Measurements from ENCODE around the gene ERMP1.
A peak's percentile ranks its signal among the peaks of the same experiment; 100 is the strongest.
"Not testable (repeated sequence)": the region's sequence is repeated elsewhere in the genome, so short reads cannot be mapped to it uniquely, and the experiment has no call there.

Gene ERMP1, protein sequence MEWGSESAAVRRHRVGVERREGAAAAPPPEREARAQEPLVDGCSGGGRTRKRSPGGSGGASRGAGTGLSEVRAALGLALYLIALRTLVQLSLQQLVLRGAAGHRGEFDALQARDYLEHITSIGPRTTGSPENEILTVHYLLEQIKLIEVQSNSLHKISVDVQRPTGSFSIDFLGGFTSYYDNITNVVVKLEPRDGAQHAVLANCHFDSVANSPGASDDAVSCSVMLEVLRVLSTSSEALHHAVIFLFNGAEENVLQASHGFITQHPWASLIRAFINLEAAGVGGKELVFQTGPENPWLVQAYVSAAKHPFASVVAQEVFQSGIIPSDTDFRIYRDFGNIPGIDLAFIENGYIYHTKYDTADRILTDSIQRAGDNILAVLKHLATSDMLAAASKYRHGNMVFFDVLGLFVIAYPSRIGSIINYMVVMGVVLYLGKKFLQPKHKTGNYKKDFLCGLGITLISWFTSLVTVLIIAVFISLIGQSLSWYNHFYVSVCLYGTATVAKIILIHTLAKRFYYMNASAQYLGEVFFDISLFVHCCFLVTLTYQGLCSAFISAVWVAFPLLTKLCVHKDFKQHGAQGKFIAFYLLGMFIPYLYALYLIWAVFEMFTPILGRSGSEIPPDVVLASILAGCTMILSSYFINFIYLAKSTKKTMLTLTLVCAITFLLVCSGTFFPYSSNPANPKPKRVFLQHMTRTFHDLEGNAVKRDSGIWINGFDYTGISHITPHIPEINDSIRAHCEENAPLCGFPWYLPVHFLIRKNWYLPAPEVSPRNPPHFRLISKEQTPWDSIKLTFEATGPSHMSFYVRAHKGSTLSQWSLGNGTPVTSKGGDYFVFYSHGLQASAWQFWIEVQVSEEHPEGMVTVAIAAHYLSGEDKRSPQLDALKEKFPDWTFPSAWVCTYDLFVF

GRCh38 chr9:5832538-5833529, at the start of gene ERMP1:
Gene ERMP1 (minus strand): TSS chr9:5833117. CDS start chr9:5833027, 90 bp downstream.
- peak; percentile 94 for DNase-seq

DNA sequence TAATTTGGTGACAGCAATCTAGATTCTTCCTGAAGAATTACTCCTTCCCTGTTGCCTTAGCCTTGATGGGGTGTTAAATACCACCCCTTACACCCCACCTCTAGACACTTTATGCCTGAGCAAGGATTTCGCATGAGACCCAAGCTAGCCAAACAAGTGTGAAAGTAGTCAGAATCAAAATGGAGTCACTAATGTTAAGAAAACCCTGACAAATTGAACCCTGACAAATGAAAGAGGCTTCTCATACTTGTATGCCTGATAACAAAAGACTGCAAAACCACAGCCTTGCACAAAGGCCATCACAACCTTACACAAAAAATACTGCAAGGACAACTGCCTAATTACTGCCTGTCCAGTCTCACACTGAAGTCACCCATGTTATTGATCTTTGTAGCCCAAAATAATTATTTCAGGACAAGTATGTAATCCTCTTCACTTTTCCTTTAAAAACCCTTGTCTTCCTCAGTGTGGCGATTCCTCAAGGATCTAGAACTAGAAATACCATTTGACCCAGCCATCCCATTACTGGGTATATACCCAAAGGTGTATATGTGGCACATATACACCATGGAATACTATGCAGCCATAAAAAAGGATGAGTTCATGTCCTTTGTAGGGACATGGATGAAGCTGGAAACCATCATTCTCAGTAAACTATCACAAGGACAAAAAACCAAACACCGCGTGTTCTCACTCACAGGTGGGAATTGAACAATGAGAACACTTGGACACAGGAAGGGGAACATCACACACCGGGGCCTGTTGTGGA, 49.5 kb upstream of the ERMP1 start:
- DNase-seq = not testable (repeated sequence)

DNA sequence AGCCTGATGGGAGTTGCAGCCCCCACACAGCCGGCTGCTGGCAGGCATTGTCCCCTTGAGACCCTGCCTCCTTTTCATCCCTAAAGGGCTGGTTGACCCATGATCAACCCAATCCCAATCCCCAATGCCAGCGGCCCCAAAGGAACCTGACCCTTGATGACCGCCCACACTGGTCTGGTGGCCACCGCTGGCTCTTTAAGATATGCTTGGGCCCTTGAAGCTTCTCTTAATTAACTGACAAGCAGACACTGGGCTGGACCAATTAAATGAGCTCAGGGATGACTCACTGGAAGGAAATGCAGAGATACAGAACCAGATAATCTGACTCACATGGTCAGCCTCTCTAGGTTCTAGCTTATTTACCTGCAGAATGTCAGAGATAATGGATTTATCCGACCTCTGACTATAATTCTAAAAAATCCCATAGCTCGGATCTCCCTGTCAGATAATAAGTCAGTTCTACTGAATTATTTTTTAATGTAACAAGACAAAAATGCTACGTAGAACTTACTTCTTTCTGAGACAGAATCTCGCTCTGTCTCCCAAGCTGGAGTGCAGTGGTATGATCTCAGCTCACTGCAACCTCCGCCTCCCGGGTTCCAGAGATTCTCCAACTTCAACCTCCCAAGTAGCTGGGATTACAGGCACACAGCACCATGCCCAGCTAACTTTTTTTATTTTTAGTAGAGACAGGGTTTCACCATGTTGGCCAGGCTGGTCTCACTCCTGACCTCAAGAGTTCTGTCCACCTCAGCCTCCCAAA, 46.7 kb upstream of the ERMP1 start:
- no peak for DNase-seq

DNA sequence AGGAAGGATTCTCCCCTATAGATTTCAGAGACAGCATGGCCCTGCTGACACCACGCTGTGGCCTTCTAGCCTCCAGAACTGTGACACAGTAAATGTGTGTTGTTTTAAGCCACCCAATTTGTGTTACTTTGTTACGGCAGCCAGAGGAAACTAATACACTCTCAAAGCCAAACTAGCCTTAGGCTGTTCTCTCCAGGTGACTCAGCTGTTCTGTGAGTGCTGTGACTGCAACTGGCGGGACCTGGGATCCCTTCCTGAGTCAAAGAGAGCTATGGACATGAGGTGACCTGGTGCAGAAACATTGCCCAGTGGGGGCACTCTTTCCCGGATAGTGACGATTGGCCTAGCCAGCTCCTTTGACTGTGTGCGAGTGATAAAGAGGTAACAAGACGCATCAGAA, 43.8 kb upstream of the ERMP1 start:
- DNase-seq = no peak

GRCh38 chr9:5876026-5876425, 43.1 kb upstream of the ERMP1 start:
- DNase-seq = no peak

DNA sequence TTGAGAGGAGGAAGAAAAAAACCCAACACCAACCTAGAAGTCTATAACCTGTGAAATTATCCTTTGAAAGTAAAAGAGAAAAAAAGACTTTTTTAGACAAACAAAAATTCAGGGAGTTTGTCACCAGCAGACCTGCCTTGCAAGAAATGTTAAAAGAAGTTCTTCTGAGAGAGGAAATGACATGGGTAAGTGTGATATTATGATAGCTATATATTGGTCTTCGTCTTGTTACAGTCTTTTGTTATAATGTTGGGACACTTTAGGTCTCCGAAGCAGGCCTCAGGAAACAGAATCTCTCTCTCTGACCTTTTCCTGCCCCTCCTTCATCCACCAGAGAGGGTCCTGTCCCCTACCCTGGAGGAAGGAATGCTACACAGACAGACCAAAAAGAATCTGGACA, 41.1 kb upstream of the ERMP1 start:
- DNase-seq = no peak

DNA sequence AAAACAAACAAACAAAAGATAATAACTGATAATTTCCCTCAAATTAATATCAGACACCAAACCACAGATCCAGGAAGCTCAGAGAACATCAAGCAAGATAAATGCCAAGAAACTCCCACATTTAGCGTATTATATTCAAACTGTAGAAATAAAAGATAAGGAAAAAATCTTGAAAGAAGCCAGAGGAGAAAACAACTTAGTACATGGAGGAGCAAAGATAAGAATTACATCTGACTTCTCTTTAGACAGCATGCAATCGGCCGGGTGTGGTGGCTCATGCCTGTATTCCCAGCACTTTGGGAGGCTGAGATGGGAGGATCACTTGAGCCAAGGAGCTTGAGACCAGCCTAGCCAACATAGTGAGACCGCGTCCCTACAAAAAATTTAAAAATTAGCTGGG, 40.5 kb upstream of the ERMP1 start:
- DNase-seq = no peak

GRCh38 chr9:5872511-5872910, 39.6 kb upstream of the ERMP1 start:
- DNase-seq = no peak

- DNase-seq = no peak
Measured at GRCh38 chr9:5871785-5872184, 38.9 kb upstream of the ERMP1 start.

GRCh38 chr9:5870691-5871090, 37.8 kb upstream of the ERMP1 start:
- no peak for DNase-seq

DNA sequence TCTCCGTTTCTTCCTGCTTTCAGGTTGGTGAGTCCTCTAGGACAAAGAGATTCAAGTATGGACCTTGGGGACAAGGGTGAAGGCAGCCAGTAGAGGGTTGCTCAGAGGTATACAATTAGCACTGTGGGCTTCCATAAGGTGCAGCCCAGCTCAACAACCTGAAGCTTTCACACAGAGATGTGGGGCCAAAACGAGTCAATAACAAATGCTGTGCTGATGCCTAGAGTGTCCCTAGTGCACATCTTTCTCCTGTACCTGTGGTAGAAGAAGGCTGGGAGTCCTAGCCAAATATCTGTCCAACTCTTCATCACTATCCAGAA, 37.1 kb upstream of the ERMP1 start:
- DNase-seq = no peak

- no peak for DNase-seq
Measured at GRCh38 chr9:5869315-5870019, 36.5 kb upstream of the ERMP1 start.

GRCh38 chr9:5868235-5868634, 35.3 kb upstream of the ERMP1 start:
- no peak for DNase-seq

- no peak for DNase-seq
Measured at GRCh38 chr9:5866685-5867084, 33.8 kb upstream of the ERMP1 start.

- DNase-seq = no peak
Measured at GRCh38 chr9:5866272-5866671, 33.4 kb upstream of the ERMP1 start.

DNA sequence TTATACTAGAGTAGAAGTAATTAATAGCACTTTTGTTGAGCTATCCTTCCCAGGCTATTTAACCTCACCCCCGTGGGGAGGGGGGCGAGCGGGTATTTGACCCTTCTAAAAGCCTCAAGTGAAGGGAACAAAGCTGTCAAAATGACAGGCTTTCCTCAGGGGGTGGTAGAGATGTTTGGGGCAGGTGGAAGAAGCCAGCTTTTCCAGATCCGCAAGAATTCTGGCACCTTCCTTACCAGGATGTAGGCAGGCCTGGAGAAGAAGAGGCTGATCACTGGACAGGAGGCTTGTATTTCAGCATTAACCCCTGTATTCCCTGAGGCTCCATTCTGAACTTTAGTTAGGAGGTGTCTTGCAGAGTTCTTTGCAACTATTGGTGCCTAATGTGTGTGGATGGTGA, 31.5 kb upstream of the ERMP1 start:
- no peak for DNase-seq

GRCh38 chr9:5863092-5863746, 30.3 kb upstream of the ERMP1 start:
- DNase-seq = no peak

GRCh38 chr9:5858833-5859232, 25.9 kb upstream of the ERMP1 start:
- no peak for DNase-seq

DNA sequence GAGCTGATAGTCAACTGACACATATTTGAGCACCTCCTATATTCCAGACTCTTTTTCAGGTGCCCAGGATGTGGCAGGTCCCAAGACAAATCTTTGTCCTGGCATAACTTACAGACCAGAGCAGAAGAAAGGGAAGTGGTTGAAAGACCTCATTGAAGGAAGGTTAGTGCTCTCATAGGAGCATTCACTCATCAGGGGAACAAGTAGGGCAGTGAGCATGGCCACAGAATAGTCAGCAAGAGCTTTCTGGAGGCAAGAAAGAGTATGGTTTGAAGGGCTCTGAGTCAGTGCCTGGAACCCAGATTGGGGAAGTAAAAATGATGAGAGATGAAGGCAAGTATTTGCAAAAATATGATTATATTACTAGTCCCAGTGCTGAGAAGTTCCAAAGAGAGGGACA, 25.0 kb upstream of the ERMP1 start:
- no peak for DNase-seq
